Right ventricle myocardium superior (tissue), 1 donor: ENCODE measurements around the gene KLF2. TPM values are rescaled to one million over a fixed set of nuclear protein-coding genes. Genes with fewer than 3 reads are reported as not detected.
"Not testable (repeated sequence)": the region's sequence is repeated elsewhere in the genome, so short reads cannot be mapped to it uniquely, and the experiment has no call there.

Source experiments
- ATAC-seq: fragments of 200-7000 bp; cut with Tn5 transposase; one replicate; pipeline ENCODE4 v1.9.1; 2020; ENCODE audit warnings: mild to moderate bottlenecking; ENCODE audit not compliant: poor library complexity
- DNase-seq: peaks from one replicate; pipeline ENCODE4 v3.0.0-alpha.2; 2020
- intact Hi-C: fragments of 100-400 bp; cut with DNase I; formaldehyde crosslinking; loops from one replicate; pipeline ENCODE4 v1.11.2; 2022
- total RNA-seq: library from RNA; stranded (reverse); fragmentation: NEBNext Ultra II Directional; extraction: Animal tissue kit (Norgen Biotek cat#: 25700); gene quantifications from one replicate; pipeline ENCODE4 v1.2.1, GENCODE V29; 2021
- donor health status: DM: no; HTN: yes; CAD: no; lungs with severe emphysema.

KLF2 gene
- total RNA-seq, 1 donor from 2014 or later, result 67.6 TPM

GRCh38 chr19:16303755-16304154 is 20.9 kb upstream of the KLF2 start:
- DNase-seq, result no peak
- ATAC-seq, result peak; percentile 79
- intact Hi-C loops, result no loop called here

- intact Hi-C loops, DNase-seq: not testable (repeated sequence)
Measured at GRCh38 chr19:16304511-16304910, 20.1 kb upstream of the KLF2 start.

GRCh38 chr19:16305060-16305459 is 19.6 kb upstream of the KLF2 start:
- ATAC-seq, intact Hi-C loops, DNase-seq: not testable (repeated sequence)

More at GRCh38 chr19:16304511-16304910, 20.1 kb upstream of the KLF2 start:
- ATAC-seq, result not testable (repeated sequence)

- intact Hi-C loops, result no loop called here
- ATAC-seq (no peak), DNase-seq (no peak)
Measured at GRCh38 chr19:16306728-16307402, 17.8 kb upstream of the KLF2 start.

- ATAC-seq, result no peak
- no peak for DNase-seq
- intact Hi-C loops, result no loop called here
Measured at GRCh38 chr19:16308081-16308480, 16.5 kb upstream of the KLF2 start.

- intact Hi-C loops, result no loop called here
- no peak for ATAC-seq
- no peak for DNase-seq
Measured at GRCh38 chr19:16309643-16310042, 15.0 kb upstream of the KLF2 start.

- intact Hi-C loops, result no loop called here
- DNase-seq, result peak; percentile 65
Measured at GRCh38 chr19:16315825-16316505, 8.7 kb upstream of the KLF2 start.

GRCh38 chr19:16316506-16316882 is 8.1 kb upstream of the KLF2 start:
- intact Hi-C loops, result no loop called here
- ATAC-seq, result peak; percentile 11

More at GRCh38 chr19:16315825-16316505, 8.7 kb upstream of the KLF2 start:
- peak; percentile 76 for ATAC-seq

GRCh38 chr19:16319481-16319880 is 5.1 kb upstream of the KLF2 start:
- DNase-seq, result no peak
- intact Hi-C loops, result no loop called here
- no peak for ATAC-seq

More at GRCh38 chr19:16316506-16316882, 8.1 kb upstream of the KLF2 start:
- DNase-seq, result no peak

GRCh38 chr19:16320987-16321386 is 3.6 kb upstream of the KLF2 start:
- ATAC-seq (no peak), DNase-seq (no peak)
- intact Hi-C loops, result loop anchor here (5.0 kb wide), 2 partner anchors 39 to 64 kb away; no protein-coding TSS in a partner anchor

- peak; percentile 78 for DNase-seq
- peak; percentile 6 for ATAC-seq
- intact Hi-C loops, result no loop called here
Measured at GRCh38 chr19:16325161-16325527, 518 bp downstream of the KLF2 start.

GRCh38 chr19:16325641-16326400 is 1.2 kb downstream of the KLF2 start:
- DNase-seq (peak; percentile 67), ATAC-seq (no peak)
- intact Hi-C loops, result no loop called here

GRCh38 chr19:16326401-16327168 is 2.0 kb downstream of the KLF2 start:
- intact Hi-C loops, result no loop called here
- DNase-seq (peak; percentile 58), ATAC-seq (no peak)

- intact Hi-C loops, result no loop called here
- DNase-seq (no peak), ATAC-seq (no peak)
Measured at GRCh38 chr19:16327169-16327475, 2.5 kb downstream of the KLF2 start.

- intact Hi-C loops, result no loop called here
- ATAC-seq, result no peak
- no peak for DNase-seq
Measured at GRCh38 chr19:16327501-16327900, 2.9 kb downstream of the KLF2 start.

GRCh38 chr19:16327911-16328823 is 3.5 kb downstream of the KLF2 start:
- peak; percentile 87 for DNase-seq
- peak; percentile 26 for ATAC-seq
- intact Hi-C loops, result no loop called here

GRCh38 chr19:16328824-16329482 is 4.3 kb downstream of the KLF2 start:
- DNase-seq (no peak), ATAC-seq (no peak)
- intact Hi-C loops, result no loop called here
